ENCODE measurements around the gene KATNBL1.
A peak's percentile ranks its signal among the peaks of the same experiment; 100 is the strongest.
"Not testable (repeated sequence)": the region's sequence is repeated elsewhere in the genome, so short reads cannot be mapped to it uniquely, and the experiment has no call there.

KATNBL1 gene

DNA sequence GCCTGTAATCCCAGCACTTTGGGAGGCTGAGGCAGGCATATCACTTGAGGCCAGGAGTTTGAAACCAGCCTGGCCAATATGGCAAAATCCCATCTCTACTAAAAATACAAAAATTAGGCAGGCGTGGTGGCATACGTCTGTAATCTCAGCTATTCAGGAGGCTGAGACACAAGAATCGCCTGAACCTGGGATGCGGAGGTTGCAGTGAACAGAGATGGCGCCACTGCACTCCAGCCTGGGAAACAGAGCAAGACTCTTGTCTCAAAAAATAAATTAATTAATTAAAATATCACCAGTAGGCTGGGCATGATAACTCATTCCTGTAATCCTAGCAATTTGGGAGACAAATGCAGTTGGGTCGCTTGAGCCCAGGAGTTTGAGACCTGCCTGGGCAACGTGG is 16.6 kb downstream of the KATNBL1 start:
- not testable (repeated sequence) for DNase-seq

DNA sequence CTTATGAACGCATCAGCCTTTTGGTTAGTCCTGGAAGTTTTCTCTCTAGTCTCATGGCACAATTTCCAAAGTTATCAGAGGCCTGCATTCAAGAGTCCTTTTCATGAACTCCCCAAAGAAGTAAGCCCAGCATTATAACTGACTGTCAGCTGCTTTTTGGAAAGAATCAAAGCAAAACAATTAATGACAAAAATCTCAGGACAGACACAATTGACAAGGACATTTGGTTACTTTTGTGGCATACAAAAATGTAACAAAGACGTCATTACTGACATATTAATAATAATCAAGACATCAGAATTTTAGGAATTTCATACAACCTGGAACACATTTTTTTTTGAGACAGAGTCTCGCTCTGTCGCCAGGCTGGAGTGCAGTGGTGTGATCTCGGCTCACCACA is 21.2 kb downstream of the KATNBL1 start:
- DNase-seq: no peak

GRCh38 chr15:34185666-34186065 is 24.2 kb downstream of the KATNBL1 start:
- no peak for DNase-seq

- DNase-seq: no peak
These were observed 27.0 kb downstream of the KATNBL1 start for GRCh38 chr15:34182942-34183341.

DNA sequence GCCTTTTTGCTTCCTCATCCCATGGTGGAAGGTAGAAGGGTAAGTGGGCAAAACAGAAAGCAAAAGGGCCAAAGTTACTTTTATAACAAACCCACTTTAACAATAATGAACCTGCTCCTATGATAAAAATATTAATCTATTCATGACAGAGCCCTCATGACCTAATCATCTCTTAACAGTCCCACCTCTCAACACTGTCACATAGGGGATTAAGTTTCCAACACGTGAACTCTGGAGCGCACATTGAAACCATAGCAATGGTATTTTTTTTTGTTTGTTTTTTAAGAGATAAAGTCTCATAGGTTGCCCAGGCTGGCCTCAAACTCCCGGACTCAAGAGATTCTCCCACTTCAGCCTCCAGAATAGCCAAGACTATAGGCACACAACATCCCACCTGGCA is 30.7 kb downstream of the KATNBL1 start:
- peak; percentile 84 for DNase-seq

GRCh38 chr15:34165987-34166573 is 43.8 kb downstream of the KATNBL1 start:
- DNase-seq: not testable (repeated sequence)

GRCh38 chr15:34161329-34161963 is 48.5 kb downstream of the KATNBL1 start:
- peak; percentile 26 for DNase-seq

DNA sequence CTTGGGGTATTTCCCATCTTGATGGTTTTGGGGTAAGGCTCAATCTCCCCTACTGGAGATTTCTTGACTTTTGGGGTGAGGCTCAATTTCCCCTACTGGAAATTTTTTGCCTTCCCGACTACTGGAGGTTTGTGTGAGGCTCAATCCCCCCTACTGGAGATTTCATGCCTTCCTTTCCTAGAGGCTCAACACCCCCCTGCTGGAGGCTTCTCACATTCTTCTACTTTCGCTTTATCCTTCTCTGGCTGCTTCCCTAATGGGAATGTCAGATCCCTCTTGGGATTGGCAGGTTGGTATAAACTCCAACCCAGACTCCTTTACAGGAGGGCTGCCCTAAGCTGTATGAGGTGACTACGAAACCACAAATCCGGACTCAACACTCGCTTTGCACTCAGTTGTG is 49.2 kb downstream of the KATNBL1 start:
- DNase-seq: no peak

DNA sequence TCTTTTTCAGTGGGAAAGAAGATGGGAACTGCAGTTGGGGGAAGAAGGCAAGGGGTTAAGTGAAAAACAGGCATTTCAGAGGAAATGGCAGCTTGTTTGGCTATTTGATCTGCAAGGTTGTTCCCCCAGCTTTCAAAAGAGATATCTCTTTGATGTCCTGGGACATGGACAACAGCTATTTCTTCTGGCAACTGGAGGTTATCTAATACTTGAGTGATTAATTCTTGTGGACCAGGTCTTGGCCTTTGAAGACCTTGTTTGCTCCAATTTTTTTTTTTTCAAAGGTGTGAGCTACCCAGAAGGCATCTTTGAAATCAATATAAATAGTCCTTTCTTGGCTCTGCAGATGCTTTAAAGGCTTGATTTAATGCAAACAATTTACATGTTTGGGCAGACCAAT is 51.5 kb downstream of the KATNBL1 start:
- no peak for DNase-seq

GRCh38 chr15:34155859-34156258 is 54.0 kb downstream of the KATNBL1 start:
- no peak for DNase-seq

DNA sequence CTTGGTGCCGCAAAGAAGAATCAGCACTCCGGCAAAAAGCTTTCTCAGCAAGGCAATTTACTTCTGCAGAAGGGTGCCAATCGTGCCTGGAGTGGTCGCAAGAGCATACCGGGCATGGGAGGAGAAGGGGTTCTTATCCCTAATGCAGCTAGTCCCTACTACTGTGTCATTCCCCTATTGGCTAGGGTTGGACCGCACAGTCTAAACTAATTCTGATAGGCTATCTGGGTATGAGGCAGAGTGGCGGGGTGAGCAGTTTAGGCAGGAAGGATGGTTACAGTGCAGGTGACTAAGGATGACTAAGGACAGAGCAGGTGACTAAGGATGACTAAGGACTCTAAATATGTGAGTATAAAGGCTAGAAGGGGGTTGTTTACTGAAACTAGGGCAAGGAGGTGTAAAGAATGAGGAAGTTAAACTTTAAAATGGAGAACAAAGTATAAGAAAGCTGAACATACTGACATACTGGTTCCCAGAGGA is 55.1 kb downstream of the KATNBL1 start:
- DNase-seq: peak; percentile 45

DNA sequence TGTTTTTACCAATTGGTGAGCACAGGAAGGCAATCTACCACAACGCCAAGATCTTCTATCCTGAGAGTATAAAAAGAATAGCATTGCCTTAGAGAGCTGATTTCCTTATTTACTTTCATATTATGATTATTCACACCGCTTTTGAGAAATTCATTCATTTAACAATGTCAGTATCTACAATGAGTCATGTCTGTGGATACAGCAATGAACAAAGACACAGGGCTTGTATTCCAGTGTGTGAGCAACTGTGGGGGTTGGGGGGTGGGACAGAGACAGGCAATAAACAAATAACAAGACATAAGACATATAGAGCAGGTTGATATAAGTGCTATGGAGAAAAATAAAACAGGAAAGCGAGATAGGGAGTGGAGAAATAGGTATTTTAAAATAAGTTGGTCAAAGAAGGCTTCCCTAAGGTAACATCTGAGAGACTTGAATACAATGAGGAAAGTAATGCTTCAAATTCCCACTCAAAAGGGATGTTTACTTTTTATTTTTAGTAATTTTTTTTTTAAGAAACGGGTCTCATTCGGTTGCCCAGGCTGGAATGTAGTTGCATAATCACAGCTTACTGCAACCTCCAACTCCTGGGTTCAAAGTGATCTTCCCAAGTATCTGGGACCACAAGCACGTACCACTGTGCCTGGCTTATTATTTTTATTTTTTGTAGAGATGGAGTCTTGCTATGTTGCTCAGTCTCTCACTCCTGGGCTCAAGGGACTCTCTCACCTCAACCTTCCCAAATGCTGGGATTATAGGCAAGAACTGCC is 62.3 kb downstream of the KATNBL1 start:
- no peak for DNase-seq

- DNase-seq: no peak
These were observed 76.4 kb downstream of the KATNBL1 start for GRCh38 chr15:34133511-34133910.

- DNase-seq: no peak
These were observed 77.0 kb downstream of the KATNBL1 start for GRCh38 chr15:34132881-34133280.

- no peak for DNase-seq
These were observed 81.0 kb downstream of the KATNBL1 start for GRCh38 chr15:34128898-34129297.

GRCh38 chr15:34126522-34126921 is 83.4 kb downstream of the KATNBL1 start:
- no peak for DNase-seq

DNA sequence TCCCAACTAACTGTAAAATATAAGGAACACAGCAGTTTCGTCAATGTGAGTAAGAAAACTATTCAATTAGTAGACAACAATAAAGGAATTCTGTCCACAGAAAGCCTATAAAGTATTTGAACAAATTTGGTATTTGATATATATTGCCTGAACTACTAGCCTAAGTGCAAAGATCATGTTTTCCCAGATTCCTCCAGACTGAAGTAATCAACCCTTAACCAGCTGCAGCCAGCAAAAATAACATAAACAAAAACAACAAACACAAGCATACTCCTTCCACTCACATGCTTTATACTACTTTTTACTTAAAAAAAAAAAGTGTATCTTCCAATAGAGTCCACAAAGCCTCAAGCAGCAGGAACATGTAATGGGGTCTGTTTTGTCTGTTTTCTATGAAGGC is 84.0 kb downstream of the KATNBL1 start:
- no peak for DNase-seq

DNA sequence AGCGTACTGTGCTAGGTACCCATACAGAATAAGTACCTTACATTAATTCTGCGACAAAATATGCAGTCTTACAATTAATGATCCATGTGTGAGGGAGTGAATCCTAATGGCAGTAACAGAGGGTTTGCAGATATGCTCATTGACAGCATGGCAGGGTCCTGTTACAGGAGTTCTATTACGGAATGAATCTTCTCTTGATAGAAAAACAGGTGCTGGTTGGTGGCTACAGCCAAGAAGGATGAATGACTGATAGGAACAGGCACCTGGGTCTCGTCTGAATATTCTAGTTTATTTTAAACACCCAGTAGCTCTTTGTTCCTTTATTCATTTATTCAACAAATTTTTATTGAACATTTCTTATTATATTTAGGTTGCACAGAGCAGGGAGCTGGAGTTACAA is 85.2 kb downstream of the KATNBL1 start:
- DNase-seq: no peak

DNA sequence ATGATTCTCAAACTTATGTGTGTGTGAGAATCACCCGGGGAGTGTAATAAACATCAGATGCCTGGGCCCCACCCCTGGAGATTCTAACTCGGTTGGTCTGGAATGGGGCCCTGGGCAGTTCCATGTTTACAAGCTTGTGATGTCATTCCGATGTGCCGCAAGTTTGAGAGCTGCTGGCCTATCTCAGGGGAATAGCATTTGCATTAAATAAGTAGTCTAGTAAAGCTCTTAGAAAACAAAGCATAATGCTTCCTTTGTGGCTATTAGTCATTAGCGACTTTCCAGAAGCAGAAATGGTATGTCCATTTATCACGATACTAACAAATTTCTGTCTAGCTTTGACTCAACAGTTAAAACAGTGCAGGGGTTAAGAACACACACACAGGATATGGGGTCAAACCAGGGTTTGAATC is 87.1 kb downstream of the KATNBL1 start:
- no peak for DNase-seq

DNA sequence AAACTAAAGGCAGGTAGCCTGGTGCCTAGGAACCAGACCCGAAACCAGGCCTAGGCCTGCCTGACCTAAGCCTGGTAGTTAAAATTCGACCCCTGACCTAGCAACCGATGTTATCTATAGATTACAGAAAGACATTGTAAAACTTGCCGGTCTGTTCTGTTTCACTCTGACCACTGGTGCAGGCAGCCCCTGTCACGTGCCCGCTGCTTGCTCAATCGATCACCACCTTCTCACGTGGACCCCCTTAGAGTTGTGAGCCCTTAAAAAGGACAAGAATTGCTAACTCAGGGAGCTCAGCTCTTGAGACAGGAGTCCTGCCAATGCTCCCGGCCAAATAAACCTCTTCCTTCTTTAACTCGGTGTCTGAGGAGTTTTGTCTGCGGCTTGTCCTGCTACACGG is 88.1 kb downstream of the KATNBL1 start:
- DNase-seq: not testable (repeated sequence)

- DNase-seq: not testable (repeated sequence)
These were observed 89.5 kb downstream of the KATNBL1 start for GRCh38 chr15:34120420-34120819.

DNA sequence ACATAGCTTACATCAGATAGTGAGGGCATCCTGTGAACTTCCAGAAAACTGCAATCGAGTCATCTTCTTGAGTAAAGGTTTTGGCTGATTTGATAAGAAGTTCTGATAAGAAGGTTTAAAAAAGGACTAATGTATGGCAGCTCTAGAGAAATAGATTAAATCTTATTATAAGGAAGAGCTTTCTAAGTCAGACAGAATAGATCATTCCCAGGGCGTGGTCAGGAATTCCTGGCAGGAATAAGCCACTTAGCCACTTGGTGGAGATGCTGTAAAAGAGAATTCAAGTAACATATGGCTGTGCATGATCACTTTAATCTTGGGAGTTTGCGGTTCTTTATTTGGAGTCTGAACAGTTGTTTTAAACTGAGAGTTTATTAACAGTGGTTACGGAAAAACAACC is 90.6 kb downstream of the KATNBL1 start:
- DNase-seq: no peak

GRCh38 chr15:34116620-34117019 is 93.3 kb downstream of the KATNBL1 start:
- DNase-seq: no peak

DNA sequence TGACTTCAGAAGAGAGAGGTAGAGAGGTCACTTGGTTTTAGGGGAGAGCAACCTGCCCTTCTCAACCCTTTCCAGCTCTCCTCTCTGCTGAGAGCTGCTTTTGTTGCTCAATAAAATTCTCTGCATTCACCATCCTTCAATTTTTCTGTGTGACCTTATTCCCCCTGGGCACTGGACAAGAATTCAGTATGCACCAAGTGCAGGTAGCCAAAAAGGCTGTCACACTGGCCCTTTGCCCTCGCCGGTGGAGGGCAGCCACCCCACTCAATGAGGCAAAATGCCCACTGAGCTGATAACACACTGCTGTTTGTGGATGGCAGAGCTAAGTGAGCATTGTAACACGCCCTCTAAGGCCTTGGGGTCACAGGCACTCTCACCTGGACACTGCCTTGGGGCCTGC is 95.2 kb downstream of the KATNBL1 start:
- no peak for DNase-seq
